HG02623 (cell line): ENCODE results near the gene FHIT.
A peak's percentile ranks its signal among the peaks of the same experiment; 100 is the strongest.
"Not testable (repeated sequence)": the region's sequence is repeated elsewhere in the genome, so short reads cannot be mapped to it uniquely, and the experiment has no call there.

Source experiments
- ATAC-seq: cut with Tn5 transposase; IDR thresholded peaks from one replicate; pipeline ENCODE4 v1.9.1; 2021; ENCODE audit warnings: moderate library complexity; ENCODE audit not compliant: unreplicated experiment

FHIT gene

GRCh38 chr3:59982510-59982909, 1268.7 kb downstream of the FHIT start:
- no peak for ATAC-seq

- no peak for ATAC-seq
Measured at GRCh38 chr3:59981377-59981776, 1269.9 kb downstream of the FHIT start.

GRCh38 chr3:59980576-59980975, 1270.7 kb downstream of the FHIT start:
- no peak for ATAC-seq

- no peak for ATAC-seq
Measured at GRCh38 chr3:59979542-59979941, 1271.7 kb downstream of the FHIT start.

- ATAC-seq: peak; percentile 76
Measured at GRCh38 chr3:59978979-59979378, 1272.3 kb downstream of the FHIT start.

- ATAC-seq: no peak
Measured at GRCh38 chr3:59970796-59971195, 1280.5 kb downstream of the FHIT start.

GRCh38 chr3:59970376-59970775, 1280.9 kb downstream of the FHIT start:
- no peak for ATAC-seq

GRCh38 chr3:59968513-59969045, 1282.7 kb downstream of the FHIT start:
- ATAC-seq: no peak

- ATAC-seq: no peak
Measured at GRCh38 chr3:59963676-59964075, 1287.6 kb downstream of the FHIT start.

- no peak for ATAC-seq
Measured at GRCh38 chr3:59957150-59957549, 1294.1 kb downstream of the FHIT start.

- ATAC-seq: no peak
Measured at GRCh38 chr3:59953104-59953503, 1298.1 kb downstream of the FHIT start.

GRCh38 chr3:59949311-59949710, 1301.9 kb downstream of the FHIT start:
- ATAC-seq: no peak

GRCh38 chr3:59946401-59946800, 1304.9 kb downstream of the FHIT start:
- no peak for ATAC-seq

GRCh38 chr3:59940718-59941117, 1310.5 kb downstream of the FHIT start:
- no peak for ATAC-seq

- no peak for ATAC-seq
Measured at GRCh38 chr3:59939826-59940426, 1311.3 kb downstream of the FHIT start.

GRCh38 chr3:59938828-59939227, 1312.4 kb downstream of the FHIT start:
- no peak for ATAC-seq

- no peak for ATAC-seq
Measured at GRCh38 chr3:59937201-59937600, 1314.1 kb downstream of the FHIT start.

GRCh38 chr3:59936472-59936871, 1314.8 kb downstream of the FHIT start:
- ATAC-seq: no peak

- ATAC-seq: peak; percentile 98
Measured at GRCh38 chr3:59935025-59935424, 1316.2 kb downstream of the FHIT start.

- not testable (repeated sequence) for ATAC-seq
Measured at GRCh38 chr3:59934560-59934959, 1316.7 kb downstream of the FHIT start.

GRCh38 chr3:59930170-59930569, 1321.1 kb downstream of the FHIT start:
- ATAC-seq: no peak

GRCh38 chr3:59927056-59927455, 1324.2 kb downstream of the FHIT start:
- ATAC-seq: no peak

- ATAC-seq: no peak
Measured at GRCh38 chr3:59925946-59926345, 1325.3 kb downstream of the FHIT start.
